Measurements from ENCODE around the gene ASB2. TPM values are rescaled to one million over a fixed set of nuclear protein-coding genes. Genes with fewer than 3 reads are reported as not detected.

The ASB2 gene
- total and polyA plus RNA-seq, 2 of the 13 experiments (the other 11 are each of a cell fraction or from before 2014, with no cell fraction given), result 0.82 to 4.1 TPM

GRCh38 chr14:93953263-93953662, 23.1 kb downstream of the ASB2 start (continued):
- TF ChIP-seq ARHGAP35 (CRISPR knock-in tag; IDR thresholded peaks at IDR 0.05; ENCODE audit: borderline replicate concordance), result no peak
- no peak for TF ChIP-seq ZBTB21 (CRISPR knock-in tag; IDR thresholded peaks at IDR 0.05)
- no peak for TF ChIP-seq TOPORS (CRISPR knock-in tag; IDR thresholded peaks at IDR 0.05)
- TF ChIP-seq BORCS8-MEF2B (CRISPR knock-in tag; IDR thresholded peaks at IDR 0.05), result no peak
- TF ChIP-seq ZNF777 (CRISPR knock-in tag; IDR thresholded peaks at IDR 0.05), result 0 out of 2 replicates have a peak, but pooled peaks have one; percentile 30
- TF ChIP-seq, protein P1, sequence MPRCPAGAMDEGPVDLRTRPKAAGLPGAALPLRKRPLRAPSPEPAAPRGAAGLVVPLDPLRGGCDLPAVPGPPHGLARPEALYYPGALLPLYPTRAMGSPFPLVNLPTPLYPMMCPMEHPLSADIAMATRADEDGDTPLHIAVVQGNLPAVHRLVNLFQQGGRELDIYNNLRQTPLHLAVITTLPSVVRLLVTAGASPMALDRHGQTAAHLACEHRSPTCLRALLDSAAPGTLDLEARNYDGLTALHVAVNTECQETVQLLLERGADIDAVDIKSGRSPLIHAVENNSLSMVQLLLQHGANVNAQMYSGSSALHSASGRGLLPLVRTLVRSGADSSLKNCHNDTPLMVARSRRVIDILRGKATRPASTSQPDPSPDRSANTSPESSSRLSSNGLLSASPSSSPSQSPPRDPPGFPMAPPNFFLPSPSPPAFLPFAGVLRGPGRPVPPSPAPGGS (CRISPR knock-in tag; IDR thresholded peaks at IDR 0.05), result no peak
- TF ChIP-seq ZBTB25 (CRISPR knock-in tag; IDR thresholded peaks at IDR 0.05), result no peak
- no peak for TF ChIP-seq SRSF4 (IDR thresholded peaks at IDR 0.05; ENCODE audit: low read depth, low read length, poor library complexity, severe bottlenecking)
- no peak for TF ChIP-seq HNRNPH1 (optimal IDR thresholded peaks at IDR 0.05; ENCODE audit: low read depth, low read length)
- TF ChIP-seq ZNF670 (CRISPR knock-in tag; IDR thresholded peaks at IDR 0.05; ENCODE audit: borderline replicate concordance), result no peak
- TF ChIP-seq DMAP1 (CRISPR knock-in tag; IDR thresholded peaks at IDR 0.05), result no peak
- no peak for TF ChIP-seq FOXA1 (IDR thresholded peaks at IDR 0.05)
- 0 out of 2 replicates have a peak, but pooled peaks have one; percentile 50 for TF ChIP-seq FOXA1 (CRISPR knock-in tag; IDR thresholded peaks at IDR 0.05)
- TF ChIP-seq ZNF782 (CRISPR knock-in tag; IDR thresholded peaks at IDR 0.05; ENCODE audit: borderline replicate concordance), result no peak
- no peak for TF ChIP-seq SOX6 (IDR thresholded peaks at IDR 0.05)
- TF ChIP-seq SOX6 (CRISPR knock-in tag; IDR thresholded peaks at IDR 0.05), result peak; percentile 27; the same call in 1 of the 2 replicates
- TF ChIP-seq SKI (IDR thresholded peaks at IDR 0.05; ENCODE audit: partially characterized antibody), result no peak
- no peak for TF ChIP-seq ZFP41 (CRISPR knock-in tag; IDR thresholded peaks at IDR 0.05; ENCODE audit: borderline replicate concordance)
- TF ChIP-seq XRCC5 (optimal IDR thresholded peaks at IDR 0.05; ENCODE audit: low read length), result peak; percentile 17
- TF ChIP-seq, protein P2, sequence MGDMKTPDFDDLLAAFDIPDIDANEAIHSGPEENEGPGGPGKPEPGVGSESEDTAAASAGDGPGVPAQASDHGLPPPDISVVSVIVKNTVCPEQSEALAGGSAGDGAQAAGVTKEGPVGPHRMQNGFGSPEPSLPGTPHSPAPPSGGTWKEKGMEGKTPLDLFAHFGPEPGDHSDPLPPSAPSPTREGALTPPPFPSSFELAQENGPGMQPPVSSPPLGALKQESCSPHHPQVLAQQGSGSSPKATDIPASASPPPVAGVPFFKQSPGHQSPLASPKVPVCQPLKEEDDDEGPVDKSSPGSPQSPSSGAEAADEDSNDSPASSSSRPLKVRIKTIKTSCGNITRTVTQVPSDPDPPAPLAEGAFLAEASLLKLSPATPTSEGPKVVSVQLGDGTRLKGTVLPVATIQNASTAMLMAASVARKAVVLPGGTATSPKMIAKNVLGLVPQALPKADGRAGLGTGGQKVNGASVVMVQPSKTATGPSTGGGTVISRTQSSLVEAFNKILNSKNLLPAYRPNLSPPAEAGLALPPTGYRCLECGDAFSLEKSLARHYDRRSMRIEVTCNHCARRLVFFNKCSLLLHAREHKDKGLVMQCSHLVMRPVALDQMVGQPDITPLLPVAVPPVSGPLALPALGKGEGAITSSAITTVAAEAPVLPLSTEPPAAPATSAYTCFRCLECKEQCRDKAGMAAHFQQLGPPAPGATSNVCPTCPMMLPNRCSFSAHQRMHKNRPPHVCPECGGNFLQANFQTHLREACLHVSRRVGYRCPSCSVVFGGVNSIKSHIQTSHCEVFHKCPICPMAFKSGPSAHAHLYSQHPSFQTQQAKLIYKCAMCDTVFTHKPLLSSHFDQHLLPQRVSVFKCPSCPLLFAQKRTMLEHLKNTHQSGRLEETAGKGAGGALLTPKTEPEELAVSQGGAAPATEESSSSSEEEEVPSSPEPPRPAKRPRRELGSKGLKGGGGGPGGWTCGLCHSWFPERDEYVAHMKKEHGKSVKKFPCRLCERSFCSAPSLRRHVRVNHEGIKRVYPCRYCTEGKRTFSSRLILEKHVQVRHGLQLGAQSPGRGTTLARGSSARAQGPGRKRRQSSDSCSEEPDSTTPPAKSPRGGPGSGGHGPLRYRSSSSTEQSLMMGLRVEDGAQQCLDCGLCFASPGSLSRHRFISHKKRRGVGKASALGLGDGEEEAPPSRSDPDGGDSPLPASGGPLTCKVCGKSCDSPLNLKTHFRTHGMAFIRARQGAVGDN (CRISPR knock-in tag; IDR thresholded peaks at IDR 0.05), result peak; percentile 65
- TF ChIP-seq, protein P3, sequence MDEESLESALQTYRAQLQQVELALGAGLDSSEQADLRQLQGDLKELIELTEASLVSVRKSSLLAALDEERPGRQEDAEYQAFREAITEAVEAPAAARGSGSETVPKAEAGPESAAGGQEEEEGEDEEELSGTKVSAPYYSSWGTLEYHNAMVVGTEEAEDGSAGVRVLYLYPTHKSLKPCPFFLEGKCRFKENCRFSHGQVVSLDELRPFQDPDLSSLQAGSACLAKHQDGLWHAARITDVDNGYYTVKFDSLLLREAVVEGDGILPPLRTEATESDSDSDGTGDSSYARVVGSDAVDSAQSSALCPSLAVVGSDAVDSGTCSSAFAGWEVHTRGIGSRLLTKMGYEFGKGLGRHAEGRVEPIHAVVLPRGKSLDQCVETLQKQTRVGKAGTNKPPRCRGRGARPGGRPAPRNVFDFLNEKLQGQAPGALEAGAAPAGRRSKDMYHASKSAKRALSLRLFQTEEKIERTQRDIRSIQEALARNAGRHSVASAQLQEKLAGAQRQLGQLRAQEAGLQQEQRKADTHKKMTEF (CRISPR knock-in tag; IDR thresholded peaks at IDR 0.05), result no peak
- TF ChIP-seq NFE2L1 (CRISPR knock-in tag; IDR thresholded peaks at IDR 0.05; ENCODE audit: borderline replicate concordance), result no peak
- 0 out of 2 replicates have a peak, but pooled peaks have one; percentile 44 for TF ChIP-seq YEATS4 (CRISPR knock-in tag; IDR thresholded peaks at IDR 0.05; ENCODE audit: borderline replicate concordance)
- TF ChIP-seq ZNF124 (CRISPR knock-in tag; IDR thresholded peaks at IDR 0.05), result no peak
- no peak for TF ChIP-seq PAX8 (CRISPR knock-in tag; IDR thresholded peaks at IDR 0.05; ENCODE audit: borderline replicate concordance)
